Activated gamma-delta T cell treated with anti-CD3 and anti-CD28 coated beads, Interleukin-2, amount 50 U/mL, for 16 hours (primary cell): Measurements from ENCODE around the gene CFB.
"Not testable (repeated sequence)": the region's sequence is repeated elsewhere in the genome, so short reads cannot be mapped to it uniquely, and the experiment has no call there.

ENCODE experiments used
- DNase-seq: peaks from one replicate; pipeline ENCODE4 v3.0.0-alpha.2; 2020; ENCODE audit warnings: low read depth

CFB gene

DNA sequence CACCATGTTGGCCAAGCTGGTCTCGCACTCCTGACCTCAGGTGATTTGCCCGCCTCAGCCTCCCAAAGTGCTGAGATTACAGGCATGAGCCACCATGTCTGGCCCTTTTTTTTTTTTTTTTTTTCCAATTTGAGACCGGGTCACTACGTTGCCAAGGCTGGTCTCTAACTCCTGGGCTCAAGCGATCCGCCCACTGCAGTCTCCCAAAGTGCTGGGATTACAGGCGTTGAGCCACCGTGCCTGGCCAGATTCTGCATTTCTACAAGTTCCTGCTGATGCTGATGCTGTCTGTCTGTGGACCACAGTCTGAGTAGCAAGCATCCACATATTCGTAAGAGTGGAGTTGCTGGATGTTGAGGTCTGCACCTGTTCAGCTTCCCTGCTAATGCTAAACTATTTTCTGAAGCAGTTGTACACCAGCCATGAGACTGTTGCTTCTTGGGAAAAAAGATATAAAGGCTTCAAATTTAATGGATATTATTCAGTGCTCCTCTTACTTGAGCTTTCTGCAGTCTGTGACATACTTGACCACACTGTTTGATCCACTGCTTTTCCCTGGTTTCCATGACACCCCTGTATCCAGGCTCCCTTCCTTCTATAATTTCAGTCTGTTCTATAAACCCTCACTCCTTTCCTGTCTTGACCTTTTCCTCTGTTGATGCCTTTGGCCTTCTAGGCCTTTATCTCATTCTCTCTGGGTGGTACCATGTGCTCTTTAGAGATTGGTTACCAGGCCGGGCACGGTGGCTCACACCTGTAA is 33.9 kb upstream of the CFB start:
- DNase-seq = no peak

DNA sequence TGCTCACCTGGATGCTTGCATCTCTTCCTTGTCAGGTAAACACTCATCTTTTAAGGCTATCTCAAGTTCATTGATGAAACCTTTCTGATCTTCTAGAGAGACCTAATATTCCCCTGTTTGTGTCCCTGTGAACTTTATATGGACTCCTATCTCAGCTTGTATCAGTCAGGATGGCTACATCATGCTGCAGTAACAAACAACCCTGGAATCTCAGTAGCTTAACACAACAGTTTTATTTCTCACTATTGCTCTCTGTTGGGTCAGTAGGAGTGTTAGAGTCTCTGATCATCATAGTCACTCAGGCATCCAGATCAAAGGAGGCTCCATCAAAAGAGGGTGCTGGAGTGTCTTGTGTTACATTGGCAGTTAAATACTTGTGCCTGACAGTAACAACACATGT is 30.5 kb upstream of the CFB start:
- no peak for DNase-seq

DNA sequence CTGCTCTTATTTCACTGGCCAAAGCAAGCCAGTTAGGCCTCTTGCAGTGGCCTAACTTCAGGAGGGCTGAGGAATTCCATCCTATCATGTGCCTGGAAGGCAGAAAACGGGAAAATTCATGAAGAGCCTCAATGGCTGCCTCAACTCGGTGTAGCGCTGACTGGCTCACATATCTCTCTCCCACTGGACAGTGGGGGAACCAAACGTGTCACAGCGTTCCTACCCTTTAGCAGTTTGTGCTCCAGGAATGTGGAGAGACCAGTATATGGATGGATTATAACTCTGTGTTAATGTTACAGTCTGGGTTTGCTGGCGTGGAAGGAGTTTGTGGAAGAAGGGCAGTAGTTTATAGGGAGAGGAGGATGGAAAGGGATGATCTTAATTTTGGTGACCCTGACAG is 30.1 kb upstream of the CFB start:
- no peak for DNase-seq

DNA sequence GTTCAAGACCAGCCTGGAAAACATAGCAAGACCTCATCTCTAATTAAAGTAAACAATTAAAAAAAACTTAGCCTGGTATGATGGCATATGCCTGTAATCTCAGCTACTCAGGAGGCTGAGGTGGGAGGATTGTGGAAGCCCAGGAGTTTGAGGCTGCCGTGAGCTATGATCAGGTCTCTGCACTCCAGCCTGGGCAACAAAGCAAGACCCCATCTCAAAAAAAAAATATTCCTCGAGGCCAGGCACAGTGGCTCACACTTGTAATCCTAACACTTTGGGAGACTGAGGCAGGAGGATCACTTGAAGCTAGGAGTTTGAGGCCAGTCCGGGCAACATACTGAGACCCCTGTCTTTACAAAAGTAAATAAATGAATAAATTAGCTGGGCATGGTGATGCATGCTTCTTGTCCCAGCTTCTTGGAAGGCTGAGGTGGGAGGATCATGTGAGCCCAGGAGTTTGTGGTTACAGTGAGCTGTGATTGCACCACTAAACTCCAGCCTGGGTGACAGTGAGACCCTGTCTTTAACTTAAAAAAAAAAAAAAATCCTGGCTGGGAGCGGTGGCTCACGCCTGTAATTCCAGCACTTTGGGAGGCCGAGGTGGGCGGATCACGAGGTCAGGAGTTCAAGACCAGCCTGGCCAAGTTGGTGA is 27.7 kb upstream of the CFB start:
- no peak for DNase-seq

DNA sequence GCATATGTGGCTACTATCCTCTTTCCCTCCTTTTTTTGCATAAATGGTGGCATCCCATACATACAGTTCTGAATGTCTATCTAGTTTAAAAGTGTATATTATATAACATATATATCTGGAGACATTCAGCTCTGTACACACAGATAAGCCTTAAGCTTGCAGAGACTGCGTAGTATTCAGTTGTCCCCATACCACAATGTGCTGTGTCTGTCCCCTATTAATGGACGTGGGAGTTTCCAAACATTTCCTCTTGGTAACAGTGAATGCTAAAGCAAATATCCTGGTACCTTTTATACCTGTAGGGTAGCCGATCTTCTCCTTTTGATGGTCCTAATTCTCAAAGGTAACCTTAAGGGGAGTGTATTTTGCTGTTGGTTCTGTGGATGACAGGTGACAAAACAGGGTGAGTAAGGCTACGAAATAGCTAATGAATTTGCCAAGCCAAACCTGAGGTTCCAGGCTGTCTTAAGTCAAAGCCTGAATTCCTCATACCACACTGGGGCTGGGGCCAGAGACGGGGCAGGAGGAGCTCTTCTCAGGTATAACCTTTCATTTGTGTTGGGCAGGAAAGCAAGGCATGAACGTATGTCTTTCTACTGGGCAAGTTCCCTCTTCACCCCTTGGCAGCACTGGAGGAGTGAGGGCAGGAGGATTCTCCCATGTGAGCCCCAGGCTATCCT is 26.1 kb upstream of the CFB start:
- no peak for DNase-seq

DNA sequence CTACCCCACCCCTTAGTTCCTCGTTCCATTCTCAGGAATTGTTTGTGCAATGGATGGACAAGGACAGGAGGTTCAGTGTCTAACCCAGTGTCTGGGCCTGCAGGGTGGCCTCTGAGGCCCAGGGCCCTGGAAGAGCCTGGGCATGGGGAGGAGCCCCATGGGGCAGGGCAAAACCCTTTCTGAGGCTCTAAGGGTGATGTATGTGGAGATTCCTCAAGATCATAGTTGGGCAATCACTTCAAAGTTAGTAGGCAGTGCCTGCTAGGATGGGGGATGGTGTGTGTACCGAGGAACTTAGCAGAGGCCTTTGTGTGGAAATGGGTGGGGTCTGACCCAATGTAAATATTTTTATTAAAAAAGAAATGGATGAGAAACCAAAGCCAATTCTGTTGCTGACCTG is 25.1 kb upstream of the CFB start:
- no peak for DNase-seq

DNA sequence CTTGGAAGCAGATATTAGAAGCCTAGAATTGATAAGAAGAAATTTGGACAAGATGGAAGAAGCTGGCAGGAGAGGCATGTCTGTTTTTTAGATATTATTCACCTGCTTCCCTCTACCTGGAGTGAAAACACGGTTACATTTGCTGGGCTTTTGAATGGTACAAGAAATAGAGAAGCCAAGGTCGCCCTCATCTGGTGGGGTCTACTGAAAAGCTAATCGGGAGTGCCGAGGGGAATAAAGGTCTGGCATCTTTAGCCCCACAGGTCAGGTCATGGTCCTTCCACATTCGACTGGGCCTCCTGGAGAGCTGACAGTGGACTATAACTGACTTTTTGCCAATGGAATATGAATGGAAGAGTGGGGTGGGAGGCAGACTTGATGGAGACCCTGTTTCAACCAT is 23.0 kb upstream of the CFB start:
- DNase-seq = no peak

DNA sequence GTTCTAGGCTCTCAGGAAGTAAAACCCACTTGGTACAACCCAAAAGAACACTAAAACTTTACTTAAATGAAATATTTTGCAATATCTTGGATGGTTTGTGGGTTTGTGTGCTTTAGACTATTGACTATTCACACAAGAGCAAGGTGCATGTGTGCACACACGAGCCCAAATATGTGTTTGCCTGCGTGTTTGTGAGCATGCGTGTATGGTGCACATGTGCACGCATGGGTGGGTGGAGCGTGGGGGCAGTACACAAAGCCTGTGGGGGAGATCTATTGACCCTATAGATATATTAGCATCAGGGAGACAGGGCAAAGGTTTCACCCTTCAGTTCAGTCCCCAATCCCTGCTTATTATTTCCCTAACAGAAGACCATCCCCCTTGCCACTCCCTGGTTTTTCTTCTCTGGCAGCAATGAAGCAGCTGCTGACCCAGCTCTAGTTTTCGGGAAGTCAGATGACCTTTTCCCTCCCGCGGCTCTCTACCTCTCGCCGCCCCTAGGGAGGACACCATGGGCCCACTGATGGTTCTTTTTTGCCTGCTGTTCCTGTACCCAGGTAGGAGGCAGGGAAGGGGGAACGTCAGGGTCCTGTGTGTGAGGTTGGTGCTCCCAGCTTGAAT is 18.5 kb upstream of the CFB start, which contains the start of gene C2:
C2 (plus strand) TSS at position 476 of the 621 bp plus-strand sequence; CDS start at position 512, 36 bp downstream.
- DNase-seq = no peak

DNA sequence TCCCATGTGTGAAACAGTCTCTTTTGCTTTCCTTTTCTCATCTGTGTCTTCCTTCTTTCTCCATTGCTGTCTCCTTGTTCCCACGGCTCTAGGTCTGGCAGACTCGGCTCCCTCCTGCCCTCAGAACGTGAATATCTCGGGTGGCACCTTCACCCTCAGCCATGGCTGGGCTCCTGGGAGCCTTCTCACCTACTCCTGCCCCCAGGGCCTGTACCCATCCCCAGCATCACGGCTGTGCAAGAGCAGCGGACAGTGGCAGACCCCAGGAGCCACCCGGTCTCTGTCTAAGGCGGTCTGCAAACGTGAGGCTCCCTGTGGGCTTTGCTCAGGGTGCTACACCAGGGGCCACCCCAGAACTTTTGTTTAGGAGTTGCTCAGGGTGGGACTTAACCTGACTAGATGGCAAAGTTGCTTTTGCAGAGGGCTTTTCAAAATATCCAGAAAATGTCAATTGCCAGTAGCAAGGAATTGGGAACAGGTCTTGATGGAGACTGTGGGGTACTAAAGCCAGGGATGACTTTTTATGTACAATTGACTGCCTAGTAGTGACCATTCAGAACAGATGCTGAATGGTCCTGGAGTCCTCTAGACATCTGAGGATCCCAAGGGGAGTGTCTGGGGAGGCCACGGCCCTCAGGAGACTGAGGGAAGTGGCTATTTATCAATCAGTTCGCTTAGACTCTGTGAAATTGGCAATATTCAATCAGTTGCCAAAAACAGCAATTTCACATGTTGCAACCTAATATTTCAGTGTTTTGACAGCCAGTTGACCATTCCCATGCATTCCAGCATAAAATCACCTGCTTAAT is 17.8 kb upstream of the CFB start:
- no peak for DNase-seq

DNA sequence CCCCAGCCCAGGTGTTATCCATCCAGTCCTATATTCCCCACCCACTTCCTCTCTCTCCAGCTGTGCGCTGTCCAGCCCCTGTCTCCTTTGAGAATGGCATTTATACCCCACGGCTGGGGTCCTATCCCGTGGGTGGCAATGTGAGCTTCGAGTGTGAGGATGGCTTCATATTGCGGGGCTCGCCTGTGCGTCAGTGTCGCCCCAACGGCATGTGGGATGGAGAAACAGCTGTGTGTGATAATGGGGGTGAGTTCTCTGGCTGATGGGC is 17.3 kb upstream of the CFB start:
- DNase-seq = no peak

DNA sequence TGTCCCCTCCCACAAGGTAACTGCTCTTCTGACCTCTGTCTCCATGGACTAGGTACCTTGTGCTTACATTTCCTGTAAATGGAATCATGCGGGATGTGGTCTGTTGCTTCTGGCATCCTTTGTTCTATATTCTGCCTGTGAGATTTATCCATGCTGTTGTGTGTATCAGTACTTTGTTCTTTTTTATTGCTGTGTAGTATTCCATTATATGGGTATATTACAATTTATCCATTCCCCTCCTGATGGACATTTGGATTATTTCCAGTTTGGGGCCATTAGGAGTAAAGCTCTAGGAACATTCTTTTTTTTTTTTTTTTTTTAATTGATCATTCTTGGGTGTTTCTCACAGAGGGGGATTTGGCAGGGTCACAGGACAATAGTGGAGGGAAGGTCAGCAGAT is 14.9 kb upstream of the CFB start:
- no peak for DNase-seq

DNA sequence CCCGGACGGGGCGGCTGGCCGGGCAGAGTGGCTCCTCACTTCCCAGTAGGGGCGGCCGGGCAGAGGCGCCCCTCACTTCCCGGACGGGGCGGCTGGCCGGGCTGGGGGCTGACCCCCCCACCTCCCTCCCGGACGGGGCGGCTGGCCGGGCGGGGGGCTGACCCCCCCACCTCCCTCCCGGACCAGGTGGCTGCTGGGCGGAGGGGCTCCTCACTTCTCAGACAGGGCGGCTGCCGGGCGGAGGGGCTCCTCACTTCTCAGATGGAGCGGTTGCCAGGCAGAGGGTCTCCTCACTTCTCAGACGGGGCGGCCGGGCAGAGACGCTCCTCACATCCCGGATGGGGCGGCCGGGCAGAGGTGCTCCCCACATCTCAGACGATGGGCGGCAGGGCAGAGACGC is 13.8 kb upstream of the CFB start:
- not testable (repeated sequence) for DNase-seq

DNA sequence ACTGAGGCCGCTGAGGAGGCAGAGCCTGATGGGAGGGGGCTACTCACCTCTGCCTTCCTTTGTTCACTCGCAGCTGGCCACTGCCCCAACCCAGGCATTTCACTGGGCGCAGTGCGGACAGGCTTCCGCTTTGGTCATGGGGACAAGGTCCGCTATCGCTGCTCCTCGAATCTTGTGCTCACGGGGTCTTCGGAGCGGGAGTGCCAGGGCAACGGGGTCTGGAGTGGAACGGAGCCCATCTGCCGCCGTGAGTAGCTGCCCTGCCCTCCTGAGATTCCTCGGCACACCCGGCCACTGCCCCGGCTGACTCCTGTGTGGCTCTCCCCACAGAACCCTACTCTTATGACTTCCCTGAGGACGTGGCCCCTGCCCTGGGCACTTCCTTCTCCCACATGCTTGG is 12.4 kb upstream of the CFB start:
- DNase-seq = no peak

DNA sequence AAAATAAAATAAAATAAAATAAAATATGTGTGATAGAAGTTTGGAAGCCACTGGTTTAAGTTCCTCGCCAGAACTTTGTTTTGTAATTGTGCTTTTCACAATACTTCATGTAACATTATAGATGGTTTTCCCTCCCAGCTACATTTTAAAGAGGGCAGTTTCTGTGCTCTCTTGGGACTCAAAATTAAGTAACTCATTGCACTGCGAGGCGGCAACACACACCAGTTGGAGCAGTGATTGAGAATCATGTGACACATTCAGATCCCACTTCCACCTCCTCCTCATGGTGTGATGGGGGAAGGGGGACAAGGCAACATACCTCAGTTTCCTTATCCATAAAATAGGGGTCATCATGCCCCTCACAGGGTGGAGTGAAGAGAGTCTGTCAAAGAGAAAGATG is 10.9 kb upstream of the CFB start:
- no peak for DNase-seq

DNA sequence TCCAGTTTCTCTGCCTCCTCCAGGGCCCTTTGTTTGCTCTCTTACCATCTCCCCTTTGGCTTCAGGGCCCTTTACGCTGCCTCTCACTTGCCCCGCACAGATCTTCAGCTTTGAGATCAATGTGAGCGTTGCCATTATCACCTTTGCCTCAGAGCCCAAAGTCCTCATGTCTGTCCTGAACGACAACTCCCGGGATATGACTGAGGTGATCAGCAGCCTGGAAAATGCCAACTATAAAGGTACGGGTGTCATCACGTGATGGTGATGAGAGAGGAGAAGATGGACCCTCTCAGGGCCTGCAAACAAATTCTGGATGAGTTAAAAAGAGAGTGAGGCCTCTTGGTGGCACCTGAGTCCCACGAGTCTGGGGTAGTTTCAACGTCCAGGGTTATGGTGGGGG is 10.1 kb upstream of the CFB start:
- no peak for DNase-seq

DNA sequence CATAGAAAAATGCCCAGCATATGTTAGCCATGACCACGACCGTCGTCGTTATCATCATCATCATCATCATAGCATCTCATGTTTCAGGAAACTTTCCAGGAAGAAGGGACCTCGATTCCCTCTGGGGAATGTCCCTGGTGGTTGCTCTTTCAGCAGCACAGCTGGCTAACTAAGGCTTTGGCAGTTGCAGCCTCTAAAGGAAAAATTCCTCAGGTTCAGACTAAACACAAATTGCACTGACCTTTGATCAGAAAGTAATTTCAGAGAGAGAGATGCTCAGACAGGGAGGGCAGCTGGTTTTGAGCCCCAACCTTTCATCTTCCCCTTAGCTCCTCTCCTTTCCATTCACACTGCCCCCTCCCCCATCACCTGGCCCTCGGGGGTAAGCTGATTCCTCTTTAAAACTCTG is 5.6 kb upstream of the CFB start:
- DNase-seq = no peak

DNA sequence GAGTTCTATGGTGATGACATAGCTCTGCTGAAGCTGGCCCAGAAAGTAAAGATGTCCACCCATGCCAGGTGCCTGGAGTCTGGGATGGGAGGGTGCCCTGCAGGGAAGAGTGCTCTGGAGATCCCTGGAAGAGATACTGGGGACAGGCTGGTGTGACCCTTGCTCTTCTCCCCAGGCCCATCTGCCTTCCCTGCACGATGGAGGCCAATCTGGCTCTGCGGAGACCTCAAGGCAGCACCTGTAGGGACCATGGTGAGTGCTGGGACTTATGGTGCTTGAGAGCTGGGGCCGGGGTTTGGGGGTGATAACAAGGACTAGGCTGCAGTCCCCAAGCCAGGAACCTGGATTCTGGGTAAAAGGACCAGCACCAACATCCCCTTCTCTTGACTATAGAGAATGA is 2.2 kb upstream of the CFB start:
- DNase-seq = no peak

DNA sequence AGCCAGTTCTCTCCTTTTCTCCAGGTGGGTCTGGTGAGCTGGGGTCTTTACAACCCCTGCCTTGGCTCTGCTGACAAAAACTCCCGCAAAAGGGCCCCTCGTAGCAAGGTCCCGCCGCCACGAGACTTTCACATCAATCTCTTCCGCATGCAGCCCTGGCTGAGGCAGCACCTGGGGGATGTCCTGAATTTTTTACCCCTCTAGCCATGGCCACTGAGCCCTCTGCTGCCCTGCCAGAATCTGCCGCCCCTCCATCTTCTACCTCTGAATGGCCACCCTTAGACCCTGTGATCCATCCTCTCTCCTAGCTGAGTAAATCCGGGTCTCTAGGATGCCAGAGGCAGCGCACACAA is 765 bp upstream of the CFB start:
- no peak for DNase-seq

DNA sequence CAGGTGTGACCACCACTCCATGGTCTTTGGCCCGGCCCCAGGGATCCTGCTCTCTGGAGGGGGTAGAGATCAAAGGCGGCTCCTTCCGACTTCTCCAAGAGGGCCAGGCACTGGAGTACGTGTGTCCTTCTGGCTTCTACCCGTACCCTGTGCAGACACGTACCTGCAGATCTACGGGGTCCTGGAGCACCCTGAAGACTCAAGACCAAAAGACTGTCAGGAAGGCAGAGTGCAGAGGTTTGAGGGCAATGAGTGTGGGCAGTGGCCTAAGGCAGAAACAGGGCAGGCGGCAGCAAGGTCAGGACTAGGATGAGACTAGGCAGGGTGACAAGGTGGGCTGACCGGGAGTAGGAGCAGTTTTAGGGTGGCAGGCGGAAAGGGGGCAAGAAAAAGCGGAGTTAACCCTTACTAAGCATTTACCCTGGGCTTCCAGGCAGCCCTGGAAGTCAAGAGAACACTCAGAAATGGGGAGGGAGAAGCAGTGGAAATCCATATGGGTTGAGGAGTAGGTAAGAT is 533 bp downstream of the CFB start:
- no peak for DNase-seq

DNA sequence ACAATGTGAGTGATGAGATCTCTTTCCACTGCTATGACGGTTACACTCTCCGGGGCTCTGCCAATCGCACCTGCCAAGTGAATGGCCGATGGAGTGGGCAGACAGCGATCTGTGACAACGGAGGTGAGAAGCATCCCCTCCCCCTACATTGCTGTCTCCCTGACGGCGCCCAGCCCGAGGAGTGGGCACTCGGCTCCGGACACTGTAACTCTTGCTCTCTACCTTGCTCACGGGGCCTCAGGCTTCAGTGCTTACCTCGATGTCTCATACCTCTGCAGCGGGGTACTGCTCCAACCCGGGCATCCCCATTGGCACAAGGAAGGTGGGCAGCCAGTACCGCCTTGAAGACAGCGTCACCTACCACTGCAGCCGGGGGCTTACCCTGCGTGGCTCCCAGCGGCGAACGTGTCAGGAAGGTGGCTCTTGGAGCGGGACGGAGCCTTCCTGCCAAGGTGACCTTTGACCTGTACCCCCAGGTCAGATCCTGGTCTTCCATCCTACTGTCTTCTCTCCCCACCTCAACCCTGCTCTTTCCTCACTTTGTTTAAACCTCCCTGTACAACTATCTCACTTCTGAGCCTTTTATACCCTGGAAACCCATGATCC is 1.3 kb downstream of the CFB start:
- DNase-seq = no peak

DNA sequence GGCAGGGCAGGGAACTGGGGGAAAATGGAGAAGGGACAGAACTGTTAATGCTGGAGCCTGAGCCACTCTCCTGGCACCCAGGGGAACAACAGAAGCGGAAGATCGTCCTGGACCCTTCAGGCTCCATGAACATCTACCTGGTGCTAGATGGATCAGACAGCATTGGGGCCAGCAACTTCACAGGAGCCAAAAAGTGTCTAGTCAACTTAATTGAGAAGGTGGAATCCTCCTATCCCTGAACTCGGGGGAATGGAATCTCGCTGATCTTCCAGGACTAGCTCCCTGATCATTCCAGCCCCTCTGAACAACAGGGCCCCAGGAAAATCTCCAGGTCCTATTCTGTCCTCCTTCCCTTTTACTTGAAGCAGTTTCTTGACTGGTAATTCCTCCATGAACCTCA is 2.0 kb downstream of the CFB start:
- no peak for DNase-seq

DNA sequence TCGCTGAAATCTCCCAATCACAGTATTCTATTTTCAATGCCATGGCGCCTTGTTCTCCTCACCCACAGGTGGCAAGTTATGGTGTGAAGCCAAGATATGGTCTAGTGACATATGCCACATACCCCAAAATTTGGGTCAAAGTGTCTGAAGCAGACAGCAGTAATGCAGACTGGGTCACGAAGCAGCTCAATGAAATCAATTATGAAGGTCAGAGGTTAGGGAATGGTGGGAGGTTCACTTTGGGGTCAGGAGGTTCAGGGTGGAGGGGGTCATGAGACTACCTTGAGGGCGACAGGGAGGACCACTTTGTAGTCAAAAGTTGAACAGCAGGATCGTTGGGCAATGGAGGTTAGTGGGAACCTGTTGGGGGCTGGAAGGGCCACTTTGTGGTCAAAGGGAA is 2.4 kb downstream of the CFB start:
- no peak for DNase-seq
